Measurements from ENCODE around the gene ANTXR1. TPM values are rescaled to one million over a fixed set of nuclear protein-coding genes. Genes with fewer than 3 reads are reported as not detected.

Gene ANTXR1
- total RNA-seq, 1 experiment from 2014 or later: 37.3 TPM

DNA sequence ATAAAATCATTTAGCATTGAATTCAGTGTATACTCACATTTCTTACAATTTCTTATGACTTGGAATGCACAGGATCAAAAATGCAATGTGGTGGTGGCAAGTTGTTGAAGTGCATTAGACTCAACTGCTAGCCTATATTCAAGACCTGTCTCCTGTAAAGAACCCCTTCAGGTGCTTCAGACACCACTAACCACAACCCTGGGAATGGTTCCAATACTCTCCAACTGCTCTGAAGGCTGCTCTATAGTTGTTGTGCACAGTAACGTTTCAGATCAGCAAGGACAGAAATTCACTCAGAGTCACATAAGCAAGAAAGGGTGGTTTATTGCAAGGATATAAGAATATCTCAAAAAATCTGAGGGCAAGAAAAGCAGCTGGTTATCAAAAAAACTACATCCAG lies 32.0 kb upstream of the ANTXR1 start:
- Histone ChIP-seq H3K23ac (ENCODE audit: insufficient read length, low read depth, low read length) (no peak overlapping the region), H3K79me1 (ENCODE audit: insufficient read depth, low read depth, low read length, poor library complexity, severe bottlenecking) (no peaks in the 10 kb centered on the region), H4K5ac (ENCODE audit: insufficient read length, low read depth, low read length) (no peak overlapping the region), H2AFZ (ENCODE audit: low read length) (no peak overlapping the region), H4K20me1 (ENCODE audit: control insufficient read depth, insufficient read depth, insufficient read length) (no peaks in the 10 kb centered on the region), H4K91ac (ENCODE audit: insufficient read length, low read depth, low read length) (no peak overlapping the region), H3K4me2 (ENCODE audit: insufficient read depth, insufficient read length, low read length) (no peak overlapping the region), H2BK120ac (ENCODE audit: low read depth, low read length, poor library complexity, severe bottlenecking) (no peak overlapping the region), H3K18ac (ENCODE audit: insufficient read length, low read depth, low read length) (no peak overlapping the region), H3K9me3 (ENCODE audit: control insufficient read depth, low read depth, low read length) (no peaks in the 10 kb centered on the region), H3K4me1 (ENCODE audit: insufficient read depth, low read length) (no peaks in the 10 kb centered on the region), H3K27ac (ENCODE audit: insufficient read length, low read depth, low read length) (no peak overlapping the region), H3K14ac (ENCODE audit: insufficient read depth, low read length) (no peak overlapping the region), H3K79me2 (ENCODE audit: insufficient read depth, low read length) (no peaks in the 10 kb centered on the region), H2BK5ac (ENCODE audit: insufficient read length, low read length) (no peak overlapping the region), H4K8ac (replicated peaks; ENCODE audit: insufficient read length, low read depth, low read length) (no peak overlapping the region), H3K56ac (ENCODE audit: insufficient read length, low read depth, low read length) (no peak overlapping the region), H3T11ph (ENCODE audit: low read length) (no peak overlapping the region), H3K4ac (ENCODE audit: low read depth, low read length) (no peak overlapping the region), H2BK15ac (ENCODE audit: low read depth, low read length) (no peak overlapping the region), H3K27me3 (ENCODE audit: insufficient read depth, low read length) (no peaks in the 10 kb centered on the region), H2AK5ac (ENCODE audit: insufficient read length, low read length) (no peak overlapping the region), H2BK20ac (ENCODE audit: low read depth, low read length, poor library complexity, severe bottlenecking) (no peak overlapping the region), H3K23me2 (ENCODE audit: insufficient read length, low read depth, low read length, poor library complexity, severe bottlenecking) (no peaks in the 10 kb centered on the region), H3K9ac (ENCODE audit: extremely low read depth, insufficient read length, low read length) (no peak overlapping the region), H2BK12ac (ENCODE audit: insufficient read length, low read depth, low read length) (no peak overlapping the region)
- no CpG with 5 or more reads among the region's 1 CpG for WGBS (ENCODE audit: extremely low coverage, insufficient read length, low lambda C conversion rate)
- no peaks in the 10 kb centered on the region for H3K36me3 Mint-ChIP-seq (ENCODE audit: insufficient read depth in 1 of 3, low read depth in 3 of 3)
- TF ChIP-seq, protein P1, sequence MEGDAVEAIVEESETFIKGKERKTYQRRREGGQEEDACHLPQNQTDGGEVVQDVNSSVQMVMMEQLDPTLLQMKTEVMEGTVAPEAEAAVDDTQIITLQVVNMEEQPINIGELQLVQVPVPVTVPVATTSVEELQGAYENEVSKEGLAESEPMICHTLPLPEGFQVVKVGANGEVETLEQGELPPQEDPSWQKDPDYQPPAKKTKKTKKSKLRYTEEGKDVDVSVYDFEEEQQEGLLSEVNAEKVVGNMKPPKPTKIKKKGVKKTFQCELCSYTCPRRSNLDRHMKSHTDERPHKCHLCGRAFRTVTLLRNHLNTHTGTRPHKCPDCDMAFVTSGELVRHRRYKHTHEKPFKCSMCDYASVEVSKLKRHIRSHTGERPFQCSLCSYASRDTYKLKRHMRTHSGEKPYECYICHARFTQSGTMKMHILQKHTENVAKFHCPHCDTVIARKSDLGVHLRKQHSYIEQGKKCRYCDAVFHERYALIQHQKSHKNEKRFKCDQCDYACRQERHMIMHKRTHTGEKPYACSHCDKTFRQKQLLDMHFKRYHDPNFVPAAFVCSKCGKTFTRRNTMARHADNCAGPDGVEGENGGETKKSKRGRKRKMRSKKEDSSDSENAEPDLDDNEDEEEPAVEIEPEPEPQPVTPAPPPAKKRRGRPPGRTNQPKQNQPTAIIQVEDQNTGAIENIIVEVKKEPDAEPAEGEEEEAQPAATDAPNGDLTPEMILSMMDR (conservative IDR thresholded peaks at IDR 0.05): no peak
- H3K27me3 Mint-ChIP-seq (ENCODE audit: low read depth): peaks cover 12% of the 10 kb centered on the region
- no peak overlapping the region for H3K4me3 Mint-ChIP-seq
- H3K27ac Mint-ChIP-seq: no peak overlapping the region
- H3K4me1 Mint-ChIP-seq: peaks cover 8 to 10% of the 10 kb centered on the region in 2 experiments
- no peak for DNase-seq
- no peaks in the 10 kb centered on the region for H3K9me3 Mint-ChIP-seq
